ENCODE results near the gene TEX12. TPM values are rescaled to one million over a fixed set of nuclear protein-coding genes. Genes with fewer than 3 reads are reported as not detected.

TEX12 gene
- total and polyA plus RNA-seq, 2 of the 8 experiments (the other 6 are each of a cell fraction or from before 2014, with no cell fraction given) = not detected

GRCh38 chr11:112216561-112217105 lies 49.5 kb downstream of the TEX12 start (continued):
- TF ChIP-seq, protein P1, sequence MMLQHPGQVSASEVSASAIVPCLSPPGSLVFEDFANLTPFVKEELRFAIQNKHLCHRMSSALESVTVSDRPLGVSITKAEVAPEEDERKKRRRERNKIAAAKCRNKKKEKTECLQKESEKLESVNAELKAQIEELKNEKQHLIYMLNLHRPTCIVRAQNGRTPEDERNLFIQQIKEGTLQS (IDR thresholded peaks at IDR 0.05; ENCODE audit: insufficient read depth, low read depth, low read length) = no peak
- no peak for TF ChIP-seq ZNF274 (IDR thresholded peaks at IDR 0.05; ENCODE audit: borderline replicate concordance, extremely low read depth, low read length)
- TF ChIP-seq SP4 (IDR thresholded peaks at IDR 0.05; ENCODE audit: low read length) = no peak
- TF ChIP-seq MAX (IDR thresholded peaks at IDR 0.05) = no peak
- no peak for TF ChIP-seq MAFK (IDR thresholded peaks at IDR 0.05; ENCODE audit: low read depth, low read length)
- TF ChIP-seq EP300 (IDR thresholded peaks at IDR 0.05; ENCODE audit: borderline replicate concordance in 1 of 2, low read depth in 2 of 2, low read length in 2 of 2) = no peak
